ENCODE measurements around the gene TBC1D24.

TBC1D24 gene

GRCh38 chr16:2500430-2500917 lies 25.5 kb downstream of the TBC1D24 start:
- DNase-seq = no peak

- DNase-seq = peak; percentile 86
Observed at GRCh38 chr16:2500918-2501750, 26.2 kb downstream of the TBC1D24 start.

GRCh38 chr16:2501946-2502895 lies 27.3 kb downstream of the TBC1D24 start:
- no peak for DNase-seq

DNA sequence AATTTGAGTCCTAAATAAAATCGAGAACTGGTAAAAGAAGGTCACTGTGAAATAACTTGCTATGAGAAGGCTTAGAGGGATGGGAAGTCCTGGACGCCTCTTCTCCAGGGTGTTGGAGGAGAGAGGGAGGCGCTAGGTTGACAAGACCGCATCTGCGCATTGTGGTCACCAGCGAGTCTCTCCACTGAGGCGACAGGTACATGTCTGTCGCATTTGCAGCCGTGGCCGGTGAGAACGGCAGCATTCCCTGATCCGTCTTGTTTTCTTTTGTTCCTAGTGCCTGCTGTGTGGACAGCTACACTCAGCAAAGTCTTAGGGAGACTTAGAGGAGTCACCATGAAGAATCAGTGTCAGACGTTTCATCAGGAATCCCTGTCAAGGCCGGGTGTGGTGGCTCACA lies 30.8 kb downstream of the TBC1D24 start:
- no peak for DNase-seq

DNA sequence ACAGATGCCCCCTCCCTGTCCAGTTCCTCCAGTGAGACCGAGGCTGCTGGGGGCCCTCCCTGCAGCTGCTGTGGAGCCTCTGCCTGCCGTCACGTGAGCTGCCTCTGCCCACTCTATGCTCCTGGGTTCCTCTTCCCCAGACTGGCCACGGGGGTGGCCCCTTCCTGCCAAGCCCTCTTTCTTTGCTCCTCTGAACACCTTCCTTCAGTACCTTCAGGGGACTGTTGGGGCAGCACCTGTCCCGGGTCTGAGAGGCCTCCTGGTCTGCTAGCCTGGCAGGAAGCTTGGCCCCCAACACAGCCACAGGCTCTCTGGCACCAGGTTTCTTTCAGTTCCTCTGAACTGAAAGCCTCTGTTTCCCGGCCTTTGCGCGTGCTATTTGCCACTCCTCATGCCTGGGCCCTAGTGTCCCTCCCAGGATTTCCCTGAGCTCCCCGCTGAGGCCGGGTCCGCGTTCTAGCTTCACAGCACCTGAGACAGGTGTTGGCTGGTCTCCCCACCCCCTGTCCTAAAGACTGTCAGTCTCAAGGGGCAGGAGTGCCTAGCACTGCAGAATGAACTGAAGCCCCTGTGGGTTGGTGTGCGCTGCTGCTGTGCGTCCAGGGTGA lies 32.2 kb downstream of the TBC1D24 start:
- DNase-seq = no peak

DNA sequence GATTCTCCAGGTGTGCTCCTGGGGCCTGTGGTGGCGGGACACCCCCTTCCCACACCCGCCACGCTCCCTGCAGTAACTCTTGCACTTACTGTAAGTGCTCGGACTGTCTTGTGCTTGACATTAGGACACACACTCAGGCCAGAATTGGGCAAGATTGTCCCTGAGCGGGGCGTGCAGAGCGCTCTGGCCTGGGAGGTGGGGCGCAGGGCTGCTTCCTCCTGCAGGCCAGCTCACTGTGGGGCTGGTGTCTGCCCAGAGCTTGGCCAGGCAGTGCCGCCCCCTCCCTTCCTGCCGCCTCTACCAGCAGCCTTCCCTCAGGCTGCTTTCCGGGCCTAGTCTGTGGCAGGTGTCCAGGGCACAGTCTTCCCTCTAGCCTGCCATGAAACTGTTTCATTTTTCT lies 32.7 kb downstream of the TBC1D24 start:
- DNase-seq = no peak

DNA sequence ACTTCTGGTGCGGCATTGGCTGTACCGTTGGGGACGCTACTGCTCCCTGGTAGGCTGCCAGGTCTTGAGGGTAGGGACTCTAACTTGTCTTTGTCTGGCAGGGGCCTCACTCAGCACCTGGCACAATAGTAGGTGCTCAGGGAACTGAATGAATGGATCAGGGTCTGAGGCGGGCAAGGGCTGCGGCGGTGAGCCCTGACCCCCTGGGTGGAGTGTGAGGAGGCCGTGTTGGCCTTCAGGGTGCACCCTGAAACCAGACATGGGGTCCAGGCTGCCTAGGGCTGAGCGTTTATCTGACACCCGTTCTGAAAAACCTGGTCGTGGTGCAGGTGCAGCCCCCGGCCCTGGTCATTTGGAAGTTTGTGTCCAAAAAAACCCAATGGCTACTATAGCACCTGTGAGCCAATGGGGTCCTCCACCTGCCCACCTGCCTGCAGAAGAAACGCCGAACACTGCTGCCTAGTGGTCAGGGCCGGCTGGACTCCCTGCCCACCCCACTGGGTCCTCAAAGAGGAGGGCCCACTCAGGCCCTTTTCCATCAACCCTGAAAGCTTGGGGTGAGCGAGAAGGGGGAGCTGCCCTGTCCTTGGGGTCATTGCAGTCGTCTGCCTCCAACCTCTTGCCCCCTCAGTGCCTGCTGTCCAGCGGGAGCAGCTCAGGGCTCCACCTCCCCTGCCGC lies 33.9 kb downstream of the TBC1D24 start:
- DNase-seq = no peak

GRCh38 chr16:2511128-2511800 lies 36.3 kb downstream of the TBC1D24 start:
- DNase-seq = no peak

- no peak for DNase-seq
Observed at GRCh38 chr16:2511996-2512734, 37.2 kb downstream of the TBC1D24 start.

DNA sequence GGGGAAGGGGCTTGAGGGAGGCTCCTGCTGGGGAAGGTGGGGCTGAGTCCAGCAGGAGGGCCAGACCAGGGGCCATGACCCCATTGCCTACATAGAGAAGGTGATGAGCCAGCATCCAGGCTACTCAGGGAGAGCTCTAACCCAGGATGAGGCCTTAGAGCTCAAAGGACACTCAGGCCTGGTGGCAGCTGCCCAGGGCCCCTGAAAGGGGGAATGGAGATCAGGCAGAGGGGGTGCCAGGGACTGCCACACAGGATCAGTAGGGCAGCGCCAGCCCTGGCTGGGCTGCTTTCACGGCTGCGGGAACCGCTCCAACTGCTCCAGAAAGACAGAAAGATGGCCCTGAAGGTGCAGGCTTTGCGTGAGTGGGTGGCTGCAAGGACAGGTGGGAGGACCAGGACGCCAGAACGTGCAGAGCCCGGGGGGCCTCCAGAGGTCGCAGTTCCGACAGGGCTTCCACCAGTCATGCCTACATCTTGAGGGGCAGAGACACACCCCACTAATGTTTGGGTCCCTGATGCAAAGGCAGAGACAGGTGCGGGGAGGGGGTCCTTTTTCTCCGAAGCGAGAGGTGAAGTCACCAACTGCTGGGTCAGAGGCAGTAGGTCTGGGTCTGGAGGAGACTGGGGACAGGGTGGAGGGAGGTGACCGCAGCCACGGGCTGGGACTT lies 37.9 kb downstream of the TBC1D24 start:
- no peak for DNase-seq

DNA sequence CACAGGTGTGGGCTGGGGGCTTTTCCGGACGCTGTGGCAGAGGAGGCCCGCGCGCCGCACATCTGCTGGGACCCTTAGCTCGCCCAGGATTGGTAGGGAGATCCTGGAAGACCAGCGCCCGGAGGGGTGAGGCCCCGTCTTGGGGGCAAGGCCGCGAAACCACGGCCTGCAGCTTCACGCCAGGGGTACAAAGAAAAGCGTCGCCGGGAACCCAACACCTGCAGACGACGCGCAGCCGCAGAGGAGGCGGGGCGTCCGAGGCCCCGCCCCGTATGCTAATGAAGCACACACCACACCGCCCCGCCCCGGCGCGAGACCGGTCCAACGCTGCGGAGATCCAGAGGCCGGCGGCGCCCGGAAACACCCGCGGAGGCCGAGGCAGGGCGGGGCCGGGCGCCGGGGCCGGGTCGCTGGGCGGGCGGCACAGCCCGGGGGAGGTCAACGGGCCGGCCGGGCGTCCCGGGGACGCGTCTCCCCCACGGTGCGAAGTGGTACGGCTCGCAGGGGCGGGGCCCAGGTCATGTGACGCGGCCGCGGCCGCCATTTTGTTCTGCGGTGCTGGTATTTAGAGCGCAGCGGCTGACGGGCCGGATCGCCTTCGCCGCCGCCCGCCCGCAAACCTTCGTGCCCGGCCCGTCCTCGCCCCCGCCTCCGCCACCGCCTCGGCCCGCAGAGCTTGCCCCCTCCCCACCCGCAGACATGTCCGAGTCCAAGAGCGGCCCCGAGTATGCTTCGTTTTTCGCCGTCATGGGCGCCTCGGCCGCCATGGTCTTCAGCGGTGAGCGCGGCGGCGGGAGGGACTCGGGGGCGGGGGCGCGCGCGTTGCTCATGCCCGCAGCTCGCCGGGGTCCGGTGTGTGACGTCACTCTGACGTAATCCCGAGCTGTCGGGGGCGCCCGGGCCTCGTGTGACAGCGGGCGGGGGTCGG lies 38.7 kb downstream of the TBC1D24 start, which contains the start of gene ATP6V0C:
ATP6V0C (plus strand) TSS at position 548 of the 928 bp plus-strand sequence; CDS start at position 700, 152 bp downstream.
- peak; percentile 90 to 91 for DNase-seq

DNA sequence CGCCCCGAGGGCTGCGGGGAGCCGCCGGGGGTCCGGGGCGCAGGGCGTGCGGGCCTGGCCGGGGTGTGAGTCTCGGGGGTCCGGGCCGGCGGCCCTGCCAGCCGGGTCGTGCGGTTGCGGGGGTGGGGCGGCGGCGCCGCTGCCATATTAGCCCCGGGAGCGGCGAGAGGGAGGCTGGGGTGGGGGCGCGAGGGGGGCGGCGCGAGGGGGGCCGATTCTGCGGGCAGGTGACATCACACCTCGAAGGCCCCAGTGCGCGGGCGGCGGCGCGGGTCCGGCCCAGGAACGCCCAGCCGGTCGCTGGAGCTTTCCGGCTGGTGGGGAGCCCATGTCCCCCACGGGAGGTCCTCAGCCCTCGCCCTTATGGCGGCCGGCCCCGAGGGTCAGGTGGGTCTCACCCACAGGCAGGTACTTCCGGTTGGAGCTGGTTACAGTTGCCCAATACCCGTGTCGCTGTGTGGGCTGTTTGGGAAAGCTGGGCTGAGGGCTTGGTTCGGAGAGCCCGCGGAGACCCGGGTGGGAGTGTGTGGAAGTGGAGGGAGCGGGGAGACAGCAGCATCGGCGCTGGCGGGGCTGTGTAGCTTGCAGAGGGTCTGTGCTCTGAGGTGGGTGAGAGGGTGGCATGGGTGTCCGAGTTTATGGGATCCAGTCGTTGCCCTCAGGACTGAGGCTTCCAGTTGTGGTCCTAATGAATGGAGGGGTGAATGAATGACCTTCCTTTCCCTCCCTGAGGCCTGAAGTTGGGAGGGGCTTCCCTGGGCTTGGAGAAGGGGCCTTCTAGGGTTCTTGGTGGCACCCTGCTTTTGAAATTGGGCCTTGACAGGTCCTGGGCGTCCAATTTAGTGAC lies 39.6 kb downstream of the TBC1D24 start:
- peak; percentile 40 to 43 for DNase-seq

DNA sequence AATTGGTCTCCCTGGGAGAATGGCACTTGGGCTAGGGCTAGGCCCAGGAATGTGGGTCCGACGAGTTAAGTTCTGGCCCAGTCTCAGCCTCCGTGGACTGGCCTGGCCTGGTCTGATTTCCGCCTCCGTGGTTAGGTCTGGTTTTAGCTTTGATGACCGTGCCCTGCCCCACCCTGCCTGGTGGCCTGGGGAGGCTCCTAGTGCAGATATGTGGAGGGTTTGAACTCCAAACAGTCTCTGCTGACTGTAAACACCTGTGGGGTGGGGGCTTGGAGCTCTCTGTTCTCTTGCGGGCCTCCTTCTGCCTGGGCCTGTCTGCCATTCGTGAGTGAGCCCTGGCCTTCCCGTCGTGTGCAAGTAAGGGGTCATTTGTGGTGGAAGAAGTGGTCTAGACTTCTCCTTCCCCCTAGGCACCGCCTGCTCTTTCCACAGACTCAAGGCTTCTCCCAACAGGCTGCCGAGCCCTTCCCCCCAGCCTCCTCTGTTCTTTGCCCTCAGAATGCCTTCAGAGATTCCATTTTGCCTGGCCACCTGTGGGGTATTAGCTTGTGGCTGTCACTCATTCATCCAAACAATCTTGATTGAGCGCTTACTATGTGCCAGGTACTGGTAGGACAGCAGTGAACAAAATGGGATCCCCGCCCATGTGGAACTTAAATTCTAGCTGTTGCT lies 40.4 kb downstream of the TBC1D24 start:
- no peak for DNase-seq

DNA sequence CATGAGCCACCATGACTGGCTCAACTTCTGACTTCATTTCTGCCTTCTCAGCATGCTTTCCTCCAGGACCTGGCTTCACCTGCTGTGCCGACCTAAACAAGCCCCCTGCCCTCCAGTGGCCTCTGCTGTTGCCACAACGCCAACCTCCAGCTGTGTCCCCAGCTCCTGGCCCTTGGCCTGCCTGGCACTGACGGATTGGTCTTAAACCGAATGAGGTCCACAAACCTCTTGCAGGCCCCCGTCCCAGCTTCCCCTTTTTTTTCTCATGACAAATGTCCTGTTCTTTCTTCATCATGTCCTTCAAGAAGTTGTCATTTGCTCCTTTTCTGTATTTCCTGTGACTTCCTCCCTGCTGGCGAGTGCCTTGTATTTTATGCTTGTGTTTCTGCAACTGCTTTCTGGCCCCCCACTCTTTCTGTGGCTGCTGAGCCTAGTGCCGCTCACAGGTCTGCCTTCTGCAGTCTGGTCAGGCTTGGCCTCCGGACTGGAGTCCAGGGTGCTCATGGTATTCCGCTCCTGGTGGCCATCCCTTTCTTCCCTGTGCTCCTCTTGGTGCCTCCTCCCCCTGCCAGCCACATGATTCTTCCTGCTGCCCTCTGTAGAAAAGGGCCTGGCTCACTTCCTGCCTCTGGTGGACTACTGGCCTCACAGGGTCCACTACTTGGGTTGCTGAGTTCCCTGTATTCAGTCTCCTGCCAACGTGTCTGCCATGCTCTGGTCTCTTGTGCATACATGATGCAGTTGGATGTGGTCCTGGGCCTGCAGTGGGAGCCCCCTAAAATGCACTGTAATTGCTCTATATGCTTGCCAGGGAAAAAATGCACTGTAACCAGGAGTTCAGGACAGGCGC lies 41.7 kb downstream of the TBC1D24 start:
- no peak for DNase-seq

DNA sequence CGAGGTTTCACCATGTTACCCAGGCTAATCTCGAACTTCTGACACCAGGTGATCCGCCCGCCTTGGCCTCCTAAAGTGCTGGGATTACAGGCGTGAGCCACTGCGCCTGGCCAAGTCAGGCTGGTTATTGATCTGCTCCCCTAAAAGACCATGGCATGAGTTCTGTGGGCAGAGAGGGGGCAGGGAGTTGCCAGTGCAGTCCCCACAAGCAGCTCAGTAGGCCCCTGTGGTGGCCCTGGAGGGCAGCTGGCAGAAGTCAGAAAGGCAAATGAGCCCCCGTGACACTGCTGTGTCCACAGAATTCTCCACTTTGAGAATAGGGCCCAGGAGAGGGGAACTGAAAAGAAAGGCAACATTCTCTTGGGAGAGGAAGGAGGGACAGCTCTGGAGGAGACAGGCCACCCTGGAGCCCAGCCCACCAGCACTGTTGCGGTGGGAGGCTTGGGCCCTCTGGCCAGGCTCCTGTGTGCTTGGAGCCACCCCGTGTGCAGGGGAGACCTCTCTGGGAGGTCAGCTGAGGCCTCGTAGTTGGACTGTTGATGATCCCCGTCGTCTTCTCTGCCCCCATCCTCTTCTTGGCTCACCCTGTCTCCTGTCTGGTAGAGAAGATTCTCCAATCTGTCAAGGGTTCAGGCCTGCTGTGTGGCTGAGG lies 43.2 kb downstream of the TBC1D24 start:
- DNase-seq = no peak

All from stimulated activated CD4-positive, alpha-beta T cell treated with anti-CD3 and anti-CD28 coated beads, Interleukin-2, amount 100 ng/mL, for 24 hours (primary cell).